ENCODE data around the gene PTBP1. TPM values are rescaled to one million over a fixed set of nuclear protein-coding genes. Genes with fewer than 3 reads are reported as not detected.

PTBP1 gene
- polyA plus RNA-seq, 1 donor from 2014 or later: 27.3 TPM

DNA sequence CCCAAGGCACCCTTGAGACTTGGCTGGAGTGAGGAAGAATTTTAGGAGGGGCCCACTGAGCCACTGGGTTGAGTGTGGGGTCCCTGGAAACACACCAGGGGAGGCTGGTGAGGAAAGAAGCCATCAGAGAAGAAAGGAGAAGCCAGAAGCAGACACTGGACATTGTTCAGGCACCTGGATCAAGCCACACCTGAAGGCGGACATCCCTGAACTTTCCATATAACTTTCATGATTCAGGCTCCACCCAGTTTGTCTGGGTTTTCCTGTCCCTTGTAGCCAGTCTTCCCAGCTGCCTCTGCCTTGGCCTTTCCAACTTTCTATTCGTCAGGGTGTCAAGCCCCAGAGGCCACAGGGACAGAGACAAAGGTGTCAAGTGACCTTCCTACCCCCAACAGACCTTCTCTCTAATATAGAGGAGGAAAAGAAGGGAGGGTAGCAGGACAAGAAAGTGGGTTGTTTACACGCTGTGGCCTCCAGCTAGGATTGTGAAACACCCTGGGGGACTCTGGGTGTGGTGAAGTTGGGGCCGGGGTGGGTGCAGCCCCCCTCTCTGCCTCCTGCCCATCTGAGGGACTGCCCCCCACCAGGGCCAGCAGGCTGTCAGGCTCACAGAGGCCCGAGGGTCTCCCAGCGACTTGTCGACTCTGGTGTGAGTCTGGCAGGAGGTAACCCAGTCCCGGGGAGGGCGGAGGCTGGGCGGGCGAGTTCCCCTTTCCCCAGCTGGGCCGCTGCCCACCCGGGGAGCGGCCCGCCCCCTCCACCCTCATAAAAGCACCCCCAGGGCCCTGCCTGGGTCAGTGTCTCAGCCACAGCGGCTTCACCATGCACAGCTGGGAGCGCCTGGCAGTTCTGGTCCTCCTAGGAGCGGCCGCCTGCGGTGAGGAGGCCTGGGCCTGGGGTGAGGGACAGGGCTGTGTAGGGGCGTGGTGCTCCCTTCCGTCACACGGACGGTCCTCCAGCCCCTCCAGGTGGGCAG, 61.9 kb downstream of the PTBP1 start, which contains the start of gene CFD:
Gene CFD, plus strand, starts transcription at position 797 of the 976 bp plus-strand sequence. Its CDS starts 26 bp downstream, at position 823.
- no peaks in the 10 kb centered on the region for H3K36me3 ChIP-seq (ENCODE audit: insufficient read depth, low read length)
- H3K9ac ChIP-seq (ENCODE audit: low read length): no peak within 1 kb of the TSS
- TF ChIP-seq TAF1 (IDR thresholded peaks at IDR 0.05; ENCODE audit: low read depth) (no peak), MXI1 (conservative IDR thresholded peaks at IDR 0.05; ENCODE audit: poor library complexity, severe bottlenecking) (no peak), RAD21 (conservative IDR thresholded peaks at IDR 0.05) (no peak), EZH2 (IDR thresholded peaks at IDR 0.05; ENCODE audit: borderline replicate concordance, insufficient read depth, low read length, poor library complexity, severe bottlenecking) (no peak), EP300 (conservative IDR thresholded peaks at IDR 0.05; ENCODE audit: poor library complexity, severe bottlenecking) (no peak), POLR2AphosphoS5 (IDR thresholded peaks at IDR 0.05) (no peak), SMC3 (conservative IDR thresholded peaks at IDR 0.05; ENCODE audit: poor library complexity) (no peak)
- TF ChIP-seq, protein P1, sequence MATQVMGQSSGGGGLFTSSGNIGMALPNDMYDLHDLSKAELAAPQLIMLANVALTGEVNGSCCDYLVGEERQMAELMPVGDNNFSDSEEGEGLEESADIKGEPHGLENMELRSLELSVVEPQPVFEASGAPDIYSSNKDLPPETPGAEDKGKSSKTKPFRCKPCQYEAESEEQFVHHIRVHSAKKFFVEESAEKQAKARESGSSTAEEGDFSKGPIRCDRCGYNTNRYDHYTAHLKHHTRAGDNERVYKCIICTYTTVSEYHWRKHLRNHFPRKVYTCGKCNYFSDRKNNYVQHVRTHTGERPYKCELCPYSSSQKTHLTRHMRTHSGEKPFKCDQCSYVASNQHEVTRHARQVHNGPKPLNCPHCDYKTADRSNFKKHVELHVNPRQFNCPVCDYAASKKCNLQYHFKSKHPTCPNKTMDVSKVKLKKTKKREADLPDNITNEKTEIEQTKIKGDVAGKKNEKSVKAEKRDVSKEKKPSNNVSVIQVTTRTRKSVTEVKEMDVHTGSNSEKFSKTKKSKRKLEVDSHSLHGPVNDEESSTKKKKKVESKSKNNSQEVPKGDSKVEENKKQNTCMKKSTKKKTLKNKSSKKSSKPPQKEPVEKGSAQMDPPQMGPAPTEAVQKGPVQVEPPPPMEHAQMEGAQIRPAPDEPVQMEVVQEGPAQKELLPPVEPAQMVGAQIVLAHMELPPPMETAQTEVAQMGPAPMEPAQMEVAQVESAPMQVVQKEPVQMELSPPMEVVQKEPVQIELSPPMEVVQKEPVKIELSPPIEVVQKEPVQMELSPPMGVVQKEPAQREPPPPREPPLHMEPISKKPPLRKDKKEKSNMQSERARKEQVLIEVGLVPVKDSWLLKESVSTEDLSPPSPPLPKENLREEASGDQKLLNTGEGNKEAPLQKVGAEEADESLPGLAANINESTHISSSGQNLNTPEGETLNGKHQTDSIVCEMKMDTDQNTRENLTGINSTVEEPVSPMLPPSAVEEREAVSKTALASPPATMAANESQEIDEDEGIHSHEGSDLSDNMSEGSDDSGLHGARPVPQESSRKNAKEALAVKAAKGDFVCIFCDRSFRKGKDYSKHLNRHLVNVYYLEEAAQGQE (IDR thresholded peaks at IDR 0.05; ENCODE audit: borderline replicate concordance): no peak
- TF ChIP-seq, protein P2, sequence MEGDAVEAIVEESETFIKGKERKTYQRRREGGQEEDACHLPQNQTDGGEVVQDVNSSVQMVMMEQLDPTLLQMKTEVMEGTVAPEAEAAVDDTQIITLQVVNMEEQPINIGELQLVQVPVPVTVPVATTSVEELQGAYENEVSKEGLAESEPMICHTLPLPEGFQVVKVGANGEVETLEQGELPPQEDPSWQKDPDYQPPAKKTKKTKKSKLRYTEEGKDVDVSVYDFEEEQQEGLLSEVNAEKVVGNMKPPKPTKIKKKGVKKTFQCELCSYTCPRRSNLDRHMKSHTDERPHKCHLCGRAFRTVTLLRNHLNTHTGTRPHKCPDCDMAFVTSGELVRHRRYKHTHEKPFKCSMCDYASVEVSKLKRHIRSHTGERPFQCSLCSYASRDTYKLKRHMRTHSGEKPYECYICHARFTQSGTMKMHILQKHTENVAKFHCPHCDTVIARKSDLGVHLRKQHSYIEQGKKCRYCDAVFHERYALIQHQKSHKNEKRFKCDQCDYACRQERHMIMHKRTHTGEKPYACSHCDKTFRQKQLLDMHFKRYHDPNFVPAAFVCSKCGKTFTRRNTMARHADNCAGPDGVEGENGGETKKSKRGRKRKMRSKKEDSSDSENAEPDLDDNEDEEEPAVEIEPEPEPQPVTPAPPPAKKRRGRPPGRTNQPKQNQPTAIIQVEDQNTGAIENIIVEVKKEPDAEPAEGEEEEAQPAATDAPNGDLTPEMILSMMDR (IDR thresholded peaks at IDR 0.05; ENCODE audit: poor library complexity, severe bottlenecking): no peak
- H3K4me2 ChIP-seq (ENCODE audit: low read length): no peak within 1 kb of the TSS
- H3K4me3 ChIP-seq (ENCODE audit: low read length): peak within 1 kb of the TSS; percentile 58
- H4K20me1 ChIP-seq (ENCODE audit: insufficient read depth): no peaks in the 10 kb centered on the region
- H3K27me3 ChIP-seq (ENCODE audit: insufficient read depth, low read depth, low read length): peaks cover 36% of the 10 kb centered on the region
- no peaks in the 10 kb centered on the region for H3K9me3 ChIP-seq (ENCODE audit: low read length)
- no peaks in the 10 kb centered on the region for H3K79me2 ChIP-seq (replicated peaks; ENCODE audit: insufficient read depth, low read length)
- no peak within 1 kb of the TSS for H2AFZ ChIP-seq (ENCODE audit: low read depth, low read length)
- H3F3A ChIP-seq (ENCODE audit: insufficient read depth, low read length, poor library complexity, severe bottlenecking): no peaks in the 10 kb centered on the region
- no peak within 1 kb of the TSS for H3K27ac ChIP-seq (ENCODE audit: low read length)
- no peaks in the 10 kb centered on the region for H3K9me2 ChIP-seq (ENCODE audit: insufficient read depth, low read length)

DNA sequence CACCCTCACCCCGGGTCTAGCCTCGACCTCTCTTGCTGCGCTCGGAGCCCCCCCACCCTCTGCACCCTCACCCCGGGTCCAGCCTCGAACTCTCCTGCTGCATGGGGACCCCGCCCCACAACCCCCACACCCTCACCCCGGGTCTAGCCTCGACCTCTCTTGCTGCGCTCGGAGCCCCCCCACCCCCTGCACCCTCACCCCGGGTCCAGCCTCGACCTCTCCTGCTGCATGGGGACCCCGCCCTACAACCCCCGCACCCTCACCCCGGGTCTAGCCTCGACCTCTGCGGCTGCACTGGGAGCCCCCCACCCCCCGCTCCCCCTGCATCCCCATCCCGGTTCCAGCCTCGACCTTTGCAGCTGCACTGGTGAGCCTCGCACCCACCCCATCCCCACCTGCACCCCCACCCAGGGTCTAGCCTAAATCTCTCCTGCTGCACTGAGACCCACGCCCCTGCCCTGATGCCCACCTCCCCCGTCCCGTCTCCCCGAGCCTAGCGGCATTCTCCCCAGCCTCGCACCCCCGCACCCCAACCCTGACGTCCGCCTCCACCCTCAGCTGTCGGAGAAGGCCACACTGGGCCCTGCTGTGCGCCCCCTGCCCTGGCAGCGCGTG, 64.0 kb downstream of the PTBP1 start:
- H3F3A ChIP-seq (ENCODE audit: insufficient read depth, low read length, poor library complexity, severe bottlenecking): no peaks in the 10 kb centered on the region
- H3K27ac ChIP-seq (ENCODE audit: low read length): no peak overlapping the region
- no peak overlapping the region for H3K4me2 ChIP-seq (ENCODE audit: low read length)
- H2AFZ ChIP-seq (ENCODE audit: low read depth, low read length): no peak overlapping the region
- peak overlapping the region; percentile 46 for H3K4me3 ChIP-seq (ENCODE audit: low read length)
- no peaks in the 10 kb centered on the region for H4K20me1 ChIP-seq (ENCODE audit: insufficient read depth)
- TF ChIP-seq, protein P2 (IDR thresholded peaks at IDR 0.05; ENCODE audit: poor library complexity, severe bottlenecking): no peak
- TF ChIP-seq EP300 (conservative IDR thresholded peaks at IDR 0.05; ENCODE audit: poor library complexity, severe bottlenecking) (no peak), SMC3 (conservative IDR thresholded peaks at IDR 0.05; ENCODE audit: poor library complexity) (no peak), TAF1 (IDR thresholded peaks at IDR 0.05; ENCODE audit: low read depth) (no peak), RAD21 (conservative IDR thresholded peaks at IDR 0.05) (no peak), EZH2 (IDR thresholded peaks at IDR 0.05; ENCODE audit: borderline replicate concordance, insufficient read depth, low read length, poor library complexity, severe bottlenecking) (no peak), POLR2AphosphoS5 (IDR thresholded peaks at IDR 0.05) (no peak), MXI1 (conservative IDR thresholded peaks at IDR 0.05; ENCODE audit: poor library complexity, severe bottlenecking) (no peak)
- TF ChIP-seq, protein P1 (IDR thresholded peaks at IDR 0.05; ENCODE audit: borderline replicate concordance): no peak
- H3K27me3 ChIP-seq (ENCODE audit: insufficient read depth, low read depth, low read length): peaks cover 36% of the 10 kb centered on the region
- H3K79me2 ChIP-seq (replicated peaks; ENCODE audit: insufficient read depth, low read length): no peaks in the 10 kb centered on the region
- no peaks in the 10 kb centered on the region for H3K9me2 ChIP-seq (ENCODE audit: insufficient read depth, low read length)
- H3K9ac ChIP-seq (ENCODE audit: low read length): no peak overlapping the region
- no peaks in the 10 kb centered on the region for H3K9me3 ChIP-seq (ENCODE audit: low read length)
- no peaks in the 10 kb centered on the region for H3K36me3 ChIP-seq (ENCODE audit: insufficient read depth, low read length)
